Muscle of leg (tissue), 11 donors: ENCODE results near the gene PRRX2. TPM values are rescaled to one million over a fixed set of nuclear protein-coding genes. Genes with fewer than 3 reads are reported as not detected.

Experiments used
- DNase-seq: peaks from one replicate; pipeline ENCODE4 v3.0.0; 2013
- H3K27ac ChIP-seq: one replicate; pipeline ENCODE4 v1.5.1; 2013; ENCODE audit warnings: mild to moderate bottlenecking, low read length, control low read depth
- H3K27me3 ChIP-seq: one replicate; pipeline ENCODE4 v1.6.1; 2013; ENCODE audit warnings: low read length; ENCODE audit not compliant: control insufficient read depth, insufficient read depth
- H3K36me3 ChIP-seq: one replicate; pipeline ENCODE4 v1.6.1; 2013; ENCODE audit warnings: low read length; ENCODE audit not compliant: control insufficient read depth, insufficient read depth
- H3K4me1 ChIP-seq: one replicate; pipeline ENCODE4 v1.6.1; 2013; ENCODE audit warnings: low read length; ENCODE audit not compliant: control insufficient read depth, insufficient read depth
- H3K4me3 ChIP-seq: one replicate; pipeline ENCODE4 v1.5.1; 2013; ENCODE audit warnings: low read length, control low read depth
- H3K9me3 ChIP-seq: replicated peaks from 2 replicates; pipeline ENCODE4 v1.6.1; 2013; ENCODE audit warnings: low read depth, low read length; ENCODE audit not compliant: control insufficient read depth
- WGBS: methylation state at CpG from one replicate; pipeline ENCODE4 v1.1.5; 2013; ENCODE audit warnings: missing lambda C conversion rate; ENCODE audit not compliant: insufficient coverage; 5-methylcytosine and 5-hydroxymethylcytosine counted together
- polyA plus RNA-seq, 8 donors: library from polyadenylated mRNA; unstranded; fragments of 120-200 nt; gene quantifications; one replicate each; pipeline versions ENCODE4 v1.2.1 to v1.2.3, GENCODE V29; 2013; ENCODE audit warnings: inconsistent platforms in 1 of 8, low replicate concordance in 1 of 8; ENCODE audit not compliant: insufficient read length in 8 of 8, insufficient read depth in 1 of 8
- total RNA-seq: library from RNA; stranded (reverse); fragments of 120-200 nt; gene quantifications from one replicate; pipeline ENCODE4 v1.2.4, GENCODE V29; 2013

The PRRX2 gene
- total and polyA plus RNA-seq, 9 donors: 2.3 to 8.9 (median 4.5) TPM

- DNase-seq: no peak
- WGBS: 94% methylated on average over 3 of the region's 3 CpGs
- no peak overlapping the region for H3K4me3 ChIP-seq
- no peaks in the 10 kb centered on the region for H3K36me3 ChIP-seq
- peaks cover 28% of the 10 kb centered on the region for H3K4me1 ChIP-seq
- peaks cover 13% of the 10 kb centered on the region for H3K27me3 ChIP-seq
- no peak overlapping the region for H3K27ac ChIP-seq
- H3K9me3 ChIP-seq: no peaks in the 10 kb centered on the region
Measured at GRCh38 chr9:129710169-129710453, 44.7 kb downstream of the PRRX2 start.

- peaks cover 29% of the 10 kb centered on the region for H3K4me1 ChIP-seq
- 31% methylated on average over 12 of the region's 26 CpGs for WGBS
- H3K36me3 ChIP-seq: no peaks in the 10 kb centered on the region
- DNase-seq: peak; percentile 54
- no peaks in the 10 kb centered on the region for H3K9me3 ChIP-seq
- no peak overlapping the region for H3K4me3 ChIP-seq
- peak overlapping the region; percentile 68 for H3K27ac ChIP-seq
- H3K27me3 ChIP-seq: peaks cover 13% of the 10 kb centered on the region
Measured at GRCh38 chr9:129712634-129713401, 47.4 kb downstream of the PRRX2 start.

DNA sequence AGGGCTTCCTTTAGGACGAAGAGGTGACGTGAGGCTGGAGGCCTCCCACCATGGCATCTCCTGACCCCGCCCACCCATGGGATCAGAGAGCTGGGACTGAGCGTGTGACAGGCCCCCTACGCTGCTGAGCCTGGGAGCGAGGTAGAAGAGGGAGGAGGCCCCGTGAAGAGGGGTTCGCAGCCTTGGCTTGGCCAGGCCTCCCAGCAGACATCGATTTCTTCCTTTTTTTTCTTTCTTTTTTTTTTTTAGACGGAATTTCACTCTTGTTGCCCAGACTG, 47.9 kb downstream of the PRRX2 start:
- Histone ChIP-seq H3K4me1 (peaks cover 29% of the 10 kb centered on the region), H3K27ac (no peak overlapping the region), H3K4me3 (no peak overlapping the region), H3K36me3 (no peaks in the 10 kb centered on the region), H3K27me3 (peaks cover 13% of the 10 kb centered on the region), H3K9me3 (no peaks in the 10 kb centered on the region)
- DNase-seq: no peak
- 60% methylated on average over 1 of the region's 10 CpGs for WGBS

- H3K27me3 ChIP-seq: peaks cover 19% of the 10 kb centered on the region
- H3K27ac ChIP-seq: peak overlapping the region; percentile 13
- WGBS: 45% methylated on average over 11 of the region's 15 CpGs
- no peaks in the 10 kb centered on the region for H3K36me3 ChIP-seq
- H3K9me3 ChIP-seq: no peaks in the 10 kb centered on the region
- peak overlapping the region; percentile 13 for H3K4me3 ChIP-seq
- peaks cover 29% of the 10 kb centered on the region for H3K4me1 ChIP-seq
- peak; percentile 67 for DNase-seq
Measured at GRCh38 chr9:129714511-129715061, 49.1 kb downstream of the PRRX2 start.

GRCh38 chr9:129716091-129716490, 50.6 kb downstream of the PRRX2 start:
- Histone ChIP-seq H3K9me3 (no peaks in the 10 kb centered on the region), H3K4me3 (no peak overlapping the region), H3K27ac (no peak overlapping the region), H3K4me1 (peaks cover 29% of the 10 kb centered on the region), H3K36me3 (no peaks in the 10 kb centered on the region), H3K27me3 (peaks cover 24% of the 10 kb centered on the region)
- 86% methylated on average over 2 of the region's 5 CpGs for WGBS
- DNase-seq: peak; percentile 31

- DNase-seq: no peak
- no peak overlapping the region for H3K27ac ChIP-seq
- H3K9me3 ChIP-seq: no peaks in the 10 kb centered on the region
- peaks cover 15% of the 10 kb centered on the region for H3K4me1 ChIP-seq
- no peaks in the 10 kb centered on the region for H3K36me3 ChIP-seq
- H3K27me3 ChIP-seq: peaks cover 22% of the 10 kb centered on the region
- H3K4me3 ChIP-seq: no peak overlapping the region
- WGBS: 57% methylated on average over 4 of the region's 5 CpGs
Measured at GRCh38 chr9:129717991-129718390, 52.5 kb downstream of the PRRX2 start.

- no peaks in the 10 kb centered on the region for H3K36me3 ChIP-seq
- WGBS: 62% methylated on average over 4 of the region's 5 CpGs
- H3K27ac ChIP-seq: no peak overlapping the region
- peaks cover 12% of the 10 kb centered on the region for H3K4me1 ChIP-seq
- H3K9me3 ChIP-seq: no peaks in the 10 kb centered on the region
- DNase-seq: no peak
- H3K4me3 ChIP-seq: no peak overlapping the region
- H3K27me3 ChIP-seq: peaks cover 17% of the 10 kb centered on the region
Measured at GRCh38 chr9:129718647-129719046, 53.2 kb downstream of the PRRX2 start.

DNA sequence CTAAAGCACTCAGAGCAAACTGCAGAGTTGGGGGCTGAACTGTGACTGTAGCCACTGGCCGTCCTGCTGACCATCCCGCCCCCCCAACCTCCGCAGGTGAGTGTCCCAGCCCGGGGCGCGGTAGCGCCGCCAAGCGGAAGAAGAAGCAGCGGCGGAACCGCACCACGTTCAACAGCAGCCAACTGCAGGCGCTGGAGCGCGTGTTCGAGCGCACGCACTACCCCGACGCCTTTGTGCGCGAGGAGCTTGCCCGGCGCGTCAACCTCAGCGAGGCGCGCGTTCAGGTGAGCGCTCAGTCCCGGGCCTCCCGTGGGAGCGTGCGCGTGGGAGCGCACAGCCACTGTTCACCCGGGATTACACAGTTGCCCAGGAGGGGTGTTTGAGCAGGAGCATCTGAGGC, 53.7 kb downstream of the PRRX2 start:
- WGBS: 57% methylated on average over 36 of the region's 38 CpGs
- Histone ChIP-seq H3K36me3 (no peaks in the 10 kb centered on the region), H3K4me3 (no peak overlapping the region), H3K27ac (no peak overlapping the region), H3K4me1 (peaks cover 11% of the 10 kb centered on the region), H3K27me3 (peaks cover 17% of the 10 kb centered on the region), H3K9me3 (no peaks in the 10 kb centered on the region)
- DNase-seq: no peak

GRCh38 chr9:129720181-129720864, 54.9 kb downstream of the PRRX2 start:
- Histone ChIP-seq H3K4me1 (peaks cover 5% of the 10 kb centered on the region), H3K4me3 (no peak overlapping the region), H3K27ac (no peak overlapping the region), H3K27me3 (peaks cover 17% of the 10 kb centered on the region), H3K9me3 (no peaks in the 10 kb centered on the region), H3K36me3 (no peaks in the 10 kb centered on the region)
- DNase-seq: no peak
- WGBS: 77% methylated on average over 29 of the region's 31 CpGs

GRCh38 chr9:129720865-129721545, 55.6 kb downstream of the PRRX2 start:
- Histone ChIP-seq H3K9me3 (no peaks in the 10 kb centered on the region), H3K27ac (no peak overlapping the region), H3K4me3 (no peak overlapping the region), H3K4me1 (peaks cover 12% of the 10 kb centered on the region), H3K27me3 (peaks cover 17% of the 10 kb centered on the region), H3K36me3 (no peaks in the 10 kb centered on the region)
- no peak for DNase-seq
- WGBS: 86% methylated on average over 17 of the region's 25 CpGs
